HS-27A (cell line): ENCODE results near the gene ADCY6.

ENCODE experiments used
- DNase-seq: peaks from one replicate; pipeline ENCODE4 v3.0.0-alpha.2; 2012; ENCODE audit warnings: low read depth, missing footprints

Gene ADCY6

GRCh38 chr12:48783432-48783831 lies 5.5 kb downstream of the ADCY6 start:
- no peak for DNase-seq

- no peak for DNase-seq
Measured at GRCh38 chr12:48782457-48783395, 6.2 kb downstream of the ADCY6 start.

GRCh38 chr12:48781750-48782456 lies 7.0 kb downstream of the ADCY6 start:
- DNase-seq, result no peak

GRCh38 chr12:48780381-48781025 lies 8.4 kb downstream of the ADCY6 start:
- no peak for DNase-seq

- DNase-seq, result no peak
Measured at GRCh38 chr12:48779869-48780268, 9.0 kb downstream of the ADCY6 start.

GRCh38 chr12:48777501-48778400 lies 11.1 kb downstream of the ADCY6 start:
- DNase-seq, result no peak

GRCh38 chr12:48776956-48777355 lies 11.9 kb downstream of the ADCY6 start:
- no peak for DNase-seq

- no peak for DNase-seq
Measured at GRCh38 chr12:48775991-48776649, 12.8 kb downstream of the ADCY6 start.

- DNase-seq, result no peak
Measured at GRCh38 chr12:48775299-48775698, 13.6 kb downstream of the ADCY6 start.

GRCh38 chr12:48774516-48774915 lies 14.4 kb downstream of the ADCY6 start:
- no peak for DNase-seq

- DNase-seq, result no peak
Measured at GRCh38 chr12:48773686-48774085, 15.2 kb downstream of the ADCY6 start.

- DNase-seq, result no peak
Measured at GRCh38 chr12:48771588-48772112, 17.2 kb downstream of the ADCY6 start.

- DNase-seq, result no peak
Measured at GRCh38 chr12:48770756-48771155, 18.1 kb downstream of the ADCY6 start.

GRCh38 chr12:48768736-48769135 lies 20.2 kb downstream of the ADCY6 start:
- DNase-seq, result no peak

- DNase-seq, result no peak
Measured at GRCh38 chr12:48768147-48768546, 20.7 kb downstream of the ADCY6 start.

GRCh38 chr12:48767521-48767920 lies 21.4 kb downstream of the ADCY6 start:
- DNase-seq, result no peak

- DNase-seq, result no peak
Measured at GRCh38 chr12:48767047-48767446, 21.8 kb downstream of the ADCY6 start.

GRCh38 chr12:48765753-48766162 lies 23.1 kb downstream of the ADCY6 start:
- no peak for DNase-seq

- DNase-seq, result no peak
Measured at GRCh38 chr12:48764521-48764920, 24.4 kb downstream of the ADCY6 start.

- DNase-seq, result no peak
Measured at GRCh38 chr12:48758737-48759136, 30.2 kb downstream of the ADCY6 start.

- no peak for DNase-seq
Measured at GRCh38 chr12:48758186-48758585, 30.7 kb downstream of the ADCY6 start.
